ENCODE measurements around the gene PRSS12.
"Not testable (repeated sequence)": the region's sequence is repeated elsewhere in the genome, so short reads cannot be mapped to it uniquely, and the experiment has no call there.

The PRSS12 gene

GRCh38 chr4:118352843-118353533 is at the start of gene PRSS12:
TSS of gene PRSS12 (minus strand) at chr4:118353003. CDS start at chr4:118352720, 283 bp downstream.
- no peak for FAIRE-seq
- peak; percentile 75 for DNase-seq (ENCODE audit: insufficient read length, low spot score)

- FAIRE-seq (no peak), DNase-seq (ENCODE audit: insufficient read length, low spot score) (no peak)
Measured at GRCh38 chr4:118400356-118400755, 47.6 kb upstream of the PRSS12 start.

- not testable (repeated sequence) for DNase-seq (ENCODE audit: insufficient read length, low spot score); FAIRE-seq
Measured at GRCh38 chr4:118399883-118400282, 47.1 kb upstream of the PRSS12 start.

- no peak for FAIRE-seq
- no peak for DNase-seq (ENCODE audit: insufficient read length, low spot score)
Measured at GRCh38 chr4:118398226-118399090, 45.7 kb upstream of the PRSS12 start.

GRCh38 chr4:118397623-118397979 is 44.8 kb upstream of the PRSS12 start:
- no peak for FAIRE-seq
- no peak for DNase-seq (ENCODE audit: insufficient read length, low spot score)

GRCh38 chr4:118396881-118397622 is 44.2 kb upstream of the PRSS12 start:
- DNase-seq (ENCODE audit: insufficient read length, low spot score) = no peak
- no peak for FAIRE-seq

GRCh38 chr4:118395057-118395644 is 42.3 kb upstream of the PRSS12 start:
- no peak for DNase-seq (ENCODE audit: insufficient read length, low spot score)
- no peak for FAIRE-seq

- not testable (repeated sequence) for FAIRE-seq; DNase-seq (ENCODE audit: insufficient read length, low spot score)
Measured at GRCh38 chr4:118392509-118392908, 39.7 kb upstream of the PRSS12 start.

GRCh38 chr4:118390121-118390520 is 37.3 kb upstream of the PRSS12 start:
- FAIRE-seq (no peak), DNase-seq (ENCODE audit: insufficient read length, low spot score) (no peak)

GRCh38 chr4:118389721-118390120 is 36.9 kb upstream of the PRSS12 start:
- no peak for FAIRE-seq
- DNase-seq (ENCODE audit: insufficient read length, low spot score) = no peak

GRCh38 chr4:118388606-118389005 is 35.8 kb upstream of the PRSS12 start:
- FAIRE-seq (no peak), DNase-seq (ENCODE audit: insufficient read length, low spot score) (no peak)

GRCh38 chr4:118381902-118382301 is 29.1 kb upstream of the PRSS12 start:
- DNase-seq (ENCODE audit: insufficient read length, low spot score) (no peak), FAIRE-seq (no peak)

GRCh38 chr4:118373614-118374255 is 20.9 kb upstream of the PRSS12 start:
- FAIRE-seq (no peak), DNase-seq (ENCODE audit: insufficient read length, low spot score) (no peak)

GRCh38 chr4:118372251-118372650 is 19.4 kb upstream of the PRSS12 start:
- no peak for DNase-seq (ENCODE audit: insufficient read length, low spot score)
- no peak for FAIRE-seq

GRCh38 chr4:118369231-118369630 is 16.4 kb upstream of the PRSS12 start:
- no peak for FAIRE-seq
- DNase-seq (ENCODE audit: insufficient read length, low spot score) = no peak

- DNase-seq (ENCODE audit: insufficient read length, low spot score) = no peak
Measured at GRCh38 chr4:118367872-118368271, 15.1 kb upstream of the PRSS12 start.

GRCh38 chr4:118367361-118367760 is 14.6 kb upstream of the PRSS12 start:
- FAIRE-seq (no peak), DNase-seq (ENCODE audit: insufficient read length, low spot score) (no peak)

More at GRCh38 chr4:118367872-118368271, 15.1 kb upstream of the PRSS12 start:
- no peak for FAIRE-seq

GRCh38 chr4:118363166-118363565 is 10.4 kb upstream of the PRSS12 start:
- FAIRE-seq = no peak

GRCh38 chr4:118361192-118361591 is 8.4 kb upstream of the PRSS12 start:
- DNase-seq (ENCODE audit: insufficient read length, low spot score) = no peak
- no peak for FAIRE-seq

More at GRCh38 chr4:118363166-118363565, 10.4 kb upstream of the PRSS12 start:
- no peak for DNase-seq (ENCODE audit: insufficient read length, low spot score)

GRCh38 chr4:118360106-118360505 is 7.3 kb upstream of the PRSS12 start:
- FAIRE-seq (no peak), DNase-seq (ENCODE audit: insufficient read length, low spot score) (no peak)

Measured in HTR-8/SVneo (cell line).